MM.1S (cell line): ENCODE results near the gene NRTN.
"Not testable (repeated sequence)": the region's sequence is repeated elsewhere in the genome, so short reads cannot be mapped to it uniquely, and the experiment has no call there.

Source experiments
- DNase-seq: peaks from one replicate; pipeline ENCODE4 v3.0.0-alpha.2; 2015
- H2AFZ ChIP-seq: fragments of 300-600 bp; sonication (generic); 2 replicates; pipeline ENCODE4 v1.6.0; 2016; ENCODE audit warnings: antibody characterized with exemption, low read length
- H3F3A ChIP-seq: fragments of 300-600 bp; sonication (generic); 2 replicates; pipeline ENCODE4 v1.6.1; 2016; ENCODE audit warnings: mild to moderate bottlenecking, antibody characterized with exemption, low read length, moderate library complexity, mixed read lengths; ENCODE audit not compliant: insufficient read depth
- H3K27ac ChIP-seq: fragments of 300-600 bp; sonication (generic); 2 replicates; pipeline ENCODE4 v1.5.1; 2016; ENCODE audit warnings: mild to moderate bottlenecking, low read length
- H3K27me3 ChIP-seq: fragments of 300-600 bp; sonication (generic); replicated peaks from 2 replicates; pipeline ENCODE4 v1.6.0; 2016; ENCODE audit warnings: low read length; ENCODE audit not compliant: insufficient read depth
- H3K36me3 ChIP-seq: fragments of 300-600 bp; sonication (generic); replicated peaks from 2 replicates; pipeline ENCODE4 v1.6.1; 2016; ENCODE audit warnings: mild to moderate bottlenecking, low read length, mixed read lengths; ENCODE audit not compliant: insufficient read depth
- H3K4me1 ChIP-seq: fragments of 300-600 bp; sonication (generic); 2 replicates; pipeline ENCODE4 v1.6.1; 2016; ENCODE audit warnings: low read length, mixed read lengths
- H3K4me2 ChIP-seq: fragments of 300-600 bp; sonication (generic); 2 replicates; pipeline ENCODE4 v1.6.0; 2016; ENCODE audit warnings: low read depth, low read length
- H3K4me3 ChIP-seq: fragments of 300-600 bp; sonication (generic); 2 replicates; pipeline ENCODE4 v1.5.1; 2016; ENCODE audit warnings: low read length, mixed read lengths
- H3K79me2 ChIP-seq: fragments of 300-600 bp; sonication (generic); 2 replicates; pipeline ENCODE4 v1.6.1; 2016; ENCODE audit warnings: mixed run types, low read length, mixed read lengths
- H3K9ac ChIP-seq: fragments of 300-600 bp; sonication (generic); 2 replicates; pipeline ENCODE4 v1.6.1; 2016; ENCODE audit warnings: low read length, mixed read lengths
- H3K9me2 ChIP-seq: fragments of 300-600 bp; sonication (generic); replicated peaks from 2 replicates; pipeline ENCODE4 v1.6.1; 2016; ENCODE audit warnings: mild to moderate bottlenecking, low read length, mixed read lengths; ENCODE audit not compliant: insufficient read depth
- H3K9me3 ChIP-seq: fragments of 300-600 bp; sonication (generic); replicated peaks from 2 replicates; pipeline ENCODE4 v1.6.1; 2016; ENCODE audit warnings: mild to moderate bottlenecking, low read length, mixed read lengths; ENCODE audit not compliant: insufficient read depth
- H4K20me1 ChIP-seq: fragments of 300-600 bp; sonication (generic); 2 replicates; pipeline ENCODE4 v1.6.1; 2016; ENCODE audit warnings: mild to moderate bottlenecking, low read length, moderate library complexity, mixed read lengths; ENCODE audit not compliant: insufficient read depth
- CTCF ChIP-seq: fragments of 300-600 bp; sonication (generic); IDR thresholded peaks from 2 replicates; pipeline ENCODE4 v1.5.1; 2016; ENCODE audit warnings: antibody characterized with exemption, low read length, mixed read lengths
- EZH2 ChIP-seq: fragments of 300-600 bp; sonication (generic); optimal IDR thresholded peaks from 2 replicates; pipeline ENCODE3; 2017; ENCODE audit warnings: low read depth, mild to moderate bottlenecking, antibody characterized with exemption, low read length, mixed read lengths
- EZH2phosphoT487 ChIP-seq: fragments of 300-600 bp; sonication (generic); IDR thresholded peaks from 2 replicates; pipeline ENCODE4 v1.6.1; 2018; ENCODE audit warnings: antibody characterized with exemption, low read length

Gene NRTN

GRCh38 chr19:5850189-5850588 is 45.3 kb downstream of the NRTN start:
- DNase-seq: no peak
- H3K36me3 ChIP-seq: no peaks in the 10 kb centered on the region
- H3K9me2 ChIP-seq: no peaks in the 10 kb centered on the region
- H3K9ac ChIP-seq: no peak overlapping the region
- no peak overlapping the region for H3K4me2 ChIP-seq
- H3F3A ChIP-seq: no peaks in the 10 kb centered on the region
- H4K20me1 ChIP-seq: no peaks in the 10 kb centered on the region
- no peak overlapping the region for H3K27ac ChIP-seq
- H3K79me2 ChIP-seq: no peaks in the 10 kb centered on the region
- H3K4me3 ChIP-seq: no peak overlapping the region
- H3K27me3 ChIP-seq: peaks cover 93% of the 10 kb centered on the region
- no peaks in the 10 kb centered on the region for H3K9me3 ChIP-seq
- H2AFZ ChIP-seq: no peak overlapping the region
- TF ChIP-seq EZH2 (no peak), CTCF (no peak), EZH2phosphoT487 (no peak)
- H3K4me1 ChIP-seq: no peaks in the 10 kb centered on the region

GRCh38 chr19:5850743-5851293 is 46.0 kb downstream of the NRTN start:
- H3K9ac ChIP-seq: no peak overlapping the region
- no peaks in the 10 kb centered on the region for H3K9me2 ChIP-seq
- no peaks in the 10 kb centered on the region for H3K36me3 ChIP-seq
- H3K27ac ChIP-seq: no peak overlapping the region
- no peaks in the 10 kb centered on the region for H4K20me1 ChIP-seq
- H3K27me3 ChIP-seq: peaks cover 94% of the 10 kb centered on the region
- TF ChIP-seq EZH2phosphoT487 (no peak), EZH2 (no peak), CTCF (no peak)
- H3K9me3 ChIP-seq: no peaks in the 10 kb centered on the region
- H3F3A ChIP-seq: no peaks in the 10 kb centered on the region
- H3K4me2 ChIP-seq: no peak overlapping the region
- no peaks in the 10 kb centered on the region for H3K79me2 ChIP-seq
- H3K4me3 ChIP-seq: no peak overlapping the region
- no peak for DNase-seq
- H3K4me1 ChIP-seq: no peaks in the 10 kb centered on the region
- no peak overlapping the region for H2AFZ ChIP-seq

GRCh38 chr19:5851302-5851701 is 46.4 kb downstream of the NRTN start, which contains the start of gene FUT3:
Gene FUT3, minus strand, starts transcription at chr19:5851449.
- no peak within 1 kb of the TSS for H3K27ac ChIP-seq
- H3K9me2 ChIP-seq: no peaks in the 10 kb centered on the region
- H3K9ac ChIP-seq: no peak within 1 kb of the TSS
- TF ChIP-seq CTCF (no peak), EZH2 (no peak), EZH2phosphoT487 (no peak)
- no peaks in the 10 kb centered on the region for H4K20me1 ChIP-seq
- H3K4me3 ChIP-seq: no peak within 1 kb of the TSS
- no peak within 1 kb of the TSS for H3K4me2 ChIP-seq
- no peaks in the 10 kb centered on the region for H3F3A ChIP-seq
- peaks cover 96% of the 10 kb centered on the region for H3K27me3 ChIP-seq
- H3K79me2 ChIP-seq: no peaks in the 10 kb centered on the region
- H2AFZ ChIP-seq: no peak within 1 kb of the TSS
- DNase-seq: no peak
- H3K9me3 ChIP-seq: no peaks in the 10 kb centered on the region
- no peaks in the 10 kb centered on the region for H3K4me1 ChIP-seq
- no peaks in the 10 kb centered on the region for H3K36me3 ChIP-seq

DNA sequence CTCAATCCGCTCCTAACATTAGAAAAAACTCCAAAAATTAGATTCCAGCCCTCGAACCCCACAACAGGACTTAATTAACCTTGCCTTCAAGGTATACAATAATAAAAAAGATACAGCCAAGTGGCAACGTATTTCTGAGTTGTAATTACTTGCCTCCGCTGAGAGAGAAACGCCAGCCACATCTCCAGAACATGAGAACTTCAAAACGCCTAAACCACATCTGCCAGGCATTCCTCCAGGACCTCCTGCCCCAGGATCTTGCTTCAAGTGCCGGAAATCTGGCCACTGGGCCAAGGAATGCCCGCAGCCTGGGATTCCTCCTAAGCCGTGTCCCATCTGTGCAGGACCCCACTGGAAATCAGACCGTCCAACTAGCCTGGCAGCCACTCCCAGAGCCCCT is 49.3 kb downstream of the NRTN start:
- not testable (repeated sequence) for H3K4me2 ChIP-seq, H4K20me1 ChIP-seq, H3K4me3 ChIP-seq, H3K36me3 ChIP-seq, H3K79me2 ChIP-seq, DNase-seq, H3F3A ChIP-seq, H3K9me3 ChIP-seq, H3K27ac ChIP-seq, H3K9ac ChIP-seq, H3K9me2 ChIP-seq, H2AFZ ChIP-seq, H3K4me1 ChIP-seq
- H3K27me3 ChIP-seq: peaks cover 97% of the 10 kb centered on the region

- not testable (repeated sequence) for H3K4me3 ChIP-seq, H3F3A ChIP-seq, H3K4me2 ChIP-seq, H4K20me1 ChIP-seq, H3K9me2 ChIP-seq, H3K9ac ChIP-seq, H3K9me3 ChIP-seq, DNase-seq, H3K79me2 ChIP-seq, H3K4me1 ChIP-seq, H2AFZ ChIP-seq, H3K27ac ChIP-seq, H3K36me3 ChIP-seq
- peaks cover 97% of the 10 kb centered on the region for H3K27me3 ChIP-seq
Measured at GRCh38 chr19:5855151-5855550, 50.3 kb downstream of the NRTN start.
